ENCODE results near the gene AGBL5.
"Not testable (repeated sequence)": the region's sequence is repeated elsewhere in the genome, so short reads cannot be mapped to it uniquely, and the experiment has no call there.

AGBL5 gene

DNA sequence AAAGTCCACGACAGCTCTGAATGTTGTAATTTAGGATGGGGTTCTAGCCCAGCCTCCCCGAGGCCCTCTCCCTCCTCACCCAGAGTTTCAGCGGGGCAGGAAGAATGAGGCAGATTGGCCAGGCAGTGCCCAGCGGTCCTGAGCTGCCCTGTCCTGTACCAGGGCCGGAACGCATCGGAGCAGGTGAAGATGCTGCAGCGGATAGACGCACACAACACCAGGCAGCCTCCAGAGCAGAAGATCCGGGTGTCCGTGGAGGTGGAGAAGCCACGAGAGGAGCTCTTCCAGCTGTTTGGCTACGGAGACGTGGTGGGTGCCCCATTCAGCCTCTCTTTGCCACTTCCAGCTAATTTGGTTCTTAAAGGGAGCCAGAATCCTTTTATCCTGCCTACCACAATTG is 45.9 kb downstream of the AGBL5 start:
- 93% methylated on average over 14 of the region's 14 CpGs for WGBS, 2 experiments
- no peaks in the 10 kb centered on the region for H3K36me3 ChIP-seq (ENCODE audit: control insufficient read depth, insufficient read depth, low read length)
- no peaks in the 10 kb centered on the region for H3K27me3 ChIP-seq (ENCODE audit: control insufficient read depth, insufficient read depth, low read length, poor library complexity, severe bottlenecking)
- H3K9me3 ChIP-seq (ENCODE audit: control insufficient read depth, low read length), result no peaks in the 10 kb centered on the region
- H3K4me1 ChIP-seq (ENCODE audit: control insufficient read depth, insufficient read depth, low read length), result peaks cover 5% of the 10 kb centered on the region
- H3K27ac ChIP-seq (ENCODE audit: insufficient read depth, low read depth, low read length, poor library complexity, severe bottlenecking), result no peak overlapping the region
- H3K4me3 ChIP-seq (ENCODE audit: insufficient read depth, low read depth, low read length), result no peak overlapping the region

DNA sequence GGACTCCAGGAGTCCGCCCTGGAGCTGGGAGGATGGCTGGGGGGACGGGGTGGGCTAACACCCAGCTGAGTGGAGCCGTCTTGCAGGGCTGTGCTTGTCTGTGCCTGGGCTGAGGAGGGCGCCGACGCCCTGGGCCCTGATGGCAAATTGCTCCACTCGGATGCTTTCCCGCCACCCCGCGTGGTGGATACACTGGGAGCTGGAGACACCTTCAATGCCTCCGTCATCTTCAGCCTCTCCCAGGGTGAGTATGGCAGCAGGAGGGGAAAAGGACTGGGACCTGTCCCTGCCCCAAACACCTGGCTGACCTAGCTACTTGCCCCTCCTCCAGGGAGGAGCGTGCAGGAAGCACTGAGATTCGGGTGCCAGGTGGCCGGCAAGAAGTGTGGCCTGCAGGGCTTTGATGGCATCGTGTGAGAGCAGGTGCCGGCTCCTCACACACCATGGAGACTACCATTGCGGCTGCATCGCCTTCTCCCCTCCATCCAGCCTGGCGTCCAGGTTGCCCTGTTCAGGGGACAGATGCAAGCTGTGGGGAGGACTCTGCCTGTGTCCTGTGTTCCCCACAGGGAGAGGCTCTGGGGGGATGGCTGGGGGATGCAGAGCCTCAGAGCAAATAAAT is 48.0 kb downstream of the AGBL5 start:
- no peaks in the 10 kb centered on the region for H3K36me3 ChIP-seq (ENCODE audit: control insufficient read depth, insufficient read depth, low read length)
- peaks cover 5% of the 10 kb centered on the region for H3K4me1 ChIP-seq (ENCODE audit: control insufficient read depth, insufficient read depth, low read length)
- H3K9me3 ChIP-seq (ENCODE audit: control insufficient read depth, low read length), result no peaks in the 10 kb centered on the region
- 93 to 95% methylated on average over 19 of the region's 19 CpGs for WGBS, 2 experiments
- no peak overlapping the region for H3K27ac ChIP-seq (ENCODE audit: insufficient read depth, low read depth, low read length, poor library complexity, severe bottlenecking)
- no peaks in the 10 kb centered on the region for H3K27me3 ChIP-seq (ENCODE audit: control insufficient read depth, insufficient read depth, low read length, poor library complexity, severe bottlenecking)
- H3K4me3 ChIP-seq (ENCODE audit: insufficient read depth, low read depth, low read length), result no peak overlapping the region

DNA sequence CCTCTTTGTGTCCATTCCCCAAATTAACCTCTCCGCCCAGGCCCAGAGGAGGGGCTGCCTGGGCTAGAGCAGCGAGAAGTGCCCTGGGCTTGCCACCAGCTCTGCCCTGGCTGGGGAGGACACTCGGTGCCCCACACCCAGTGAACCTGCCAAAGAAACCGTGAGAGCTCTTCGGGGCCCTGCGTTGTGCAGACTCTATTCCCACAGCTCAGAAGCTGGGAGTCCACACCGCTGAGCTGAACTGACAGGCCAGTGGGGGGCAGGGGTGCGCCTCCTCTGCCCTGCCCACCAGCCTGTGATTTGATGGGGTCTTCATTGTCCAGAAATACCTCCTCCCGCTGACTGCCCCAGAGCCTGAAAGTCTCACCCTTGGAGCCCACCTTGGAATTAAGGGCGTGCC is 48.6 kb downstream of the AGBL5 start:
- H3K27me3 ChIP-seq (ENCODE audit: control insufficient read depth, insufficient read depth, low read length, poor library complexity, severe bottlenecking), result no peaks in the 10 kb centered on the region
- no peaks in the 10 kb centered on the region for H3K9me3 ChIP-seq (ENCODE audit: control insufficient read depth, low read length)
- 86 to 92% methylated on average over 10 of the region's 10 CpGs for WGBS, 2 experiments
- H3K27ac ChIP-seq (ENCODE audit: insufficient read depth, low read depth, low read length, poor library complexity, severe bottlenecking), result no peak overlapping the region
- no peaks in the 10 kb centered on the region for H3K36me3 ChIP-seq (ENCODE audit: control insufficient read depth, insufficient read depth, low read length)
- no peak overlapping the region for H3K4me3 ChIP-seq (ENCODE audit: insufficient read depth, low read depth, low read length)
- peaks cover 5% of the 10 kb centered on the region for H3K4me1 ChIP-seq (ENCODE audit: control insufficient read depth, insufficient read depth, low read length)

DNA sequence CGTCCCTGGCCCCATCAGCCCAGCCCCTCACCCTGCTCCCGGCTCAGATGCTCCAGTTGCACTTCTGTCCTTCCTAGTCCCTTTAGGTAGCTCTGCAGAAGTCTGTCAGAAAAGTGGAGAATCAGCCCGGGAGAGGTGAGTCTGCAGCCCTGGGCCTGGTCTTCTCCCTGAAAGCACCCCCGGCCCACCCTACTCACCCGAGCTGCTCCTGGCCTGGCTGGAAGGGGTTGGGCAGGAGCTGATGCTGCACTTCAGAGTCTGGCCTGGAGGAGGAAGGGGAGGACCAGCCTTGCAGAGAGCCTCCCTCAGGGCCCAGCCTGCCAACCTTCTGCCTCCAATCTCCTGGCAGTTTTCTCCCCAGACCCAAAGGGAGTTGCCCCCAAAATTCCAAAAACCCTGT is 50.9 kb downstream of the AGBL5 start:
- no peaks in the 10 kb centered on the region for H3K27me3 ChIP-seq (ENCODE audit: control insufficient read depth, insufficient read depth, low read length, poor library complexity, severe bottlenecking)
- peaks cover 5% of the 10 kb centered on the region for H3K4me1 ChIP-seq (ENCODE audit: control insufficient read depth, insufficient read depth, low read length)
- no peak overlapping the region for H3K4me3 ChIP-seq (ENCODE audit: insufficient read depth, low read depth, low read length)
- no peaks in the 10 kb centered on the region for H3K36me3 ChIP-seq (ENCODE audit: control insufficient read depth, insufficient read depth, low read length)
- no peaks in the 10 kb centered on the region for H3K9me3 ChIP-seq (ENCODE audit: control insufficient read depth, low read length)
- 84 to 91% methylated on average over 5 of the region's 5 CpGs for WGBS, 2 experiments
- H3K27ac ChIP-seq (ENCODE audit: insufficient read depth, low read depth, low read length, poor library complexity, severe bottlenecking), result no peak overlapping the region

DNA sequence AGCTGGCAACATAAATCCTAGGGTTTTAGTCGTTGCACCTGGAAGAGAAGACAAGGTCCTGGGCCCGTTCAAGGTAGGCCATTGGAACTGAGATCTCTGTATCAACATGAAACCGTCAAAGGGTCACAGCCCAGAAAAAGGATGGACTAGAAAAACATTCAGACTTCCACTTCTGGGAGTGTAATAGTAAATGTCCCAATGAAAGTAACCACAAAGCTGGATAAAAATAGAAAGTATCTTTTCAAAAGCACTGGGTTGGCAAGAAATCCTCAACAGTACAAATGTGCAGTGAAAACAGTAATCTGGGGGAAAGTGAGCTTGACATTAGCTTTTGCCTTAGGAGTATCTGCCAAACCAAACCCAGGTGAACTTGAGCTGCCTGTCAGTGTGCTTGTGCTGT is 54.5 kb downstream of the AGBL5 start:
- WGBS, 2 experiments, result 90 to 95% methylated on average over 3 of the region's 3 CpGs
- Histone ChIP-seq H3K4me1 (ENCODE audit: control insufficient read depth, insufficient read depth, low read length) (no peaks in the 10 kb centered on the region), H3K9me3 (ENCODE audit: control insufficient read depth, low read length) (no peaks in the 10 kb centered on the region)

DNA sequence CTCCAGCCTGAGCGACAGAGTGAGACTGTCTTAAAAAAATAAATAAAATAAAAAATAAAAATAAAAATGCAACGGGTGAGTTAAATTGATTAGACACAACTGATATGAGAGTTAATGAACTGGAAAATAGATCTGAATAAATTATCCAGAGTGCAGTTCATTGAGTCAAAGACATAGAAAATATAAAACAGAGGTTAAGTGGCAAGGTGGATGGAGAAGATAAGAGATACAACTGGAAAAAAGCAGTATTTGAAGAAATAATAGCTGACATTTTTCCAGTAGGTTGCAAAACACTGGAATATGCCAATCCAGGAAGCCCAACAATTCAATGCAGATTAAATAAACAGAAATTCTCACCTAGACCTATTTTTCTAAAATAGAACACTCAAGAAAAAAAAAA is 56.8 kb downstream of the AGBL5 start:
- WGBS, 2 experiments, result 80 to 85% methylated on average over 1 of the region's 2 CpGs
- no peaks in the 10 kb centered on the region for H3K9me3 ChIP-seq (ENCODE audit: control insufficient read depth, low read length)
- no peaks in the 10 kb centered on the region for H3K36me3 ChIP-seq (ENCODE audit: control insufficient read depth, insufficient read depth, low read length)
- H3K27me3 ChIP-seq (ENCODE audit: control insufficient read depth, insufficient read depth, low read length, poor library complexity, severe bottlenecking), result no peaks in the 10 kb centered on the region
- H3K4me3 ChIP-seq (ENCODE audit: insufficient read depth, low read depth, low read length), result no peak overlapping the region
- H3K4me1 ChIP-seq (ENCODE audit: control insufficient read depth, insufficient read depth, low read length), result no peaks in the 10 kb centered on the region
- no peak overlapping the region for H3K27ac ChIP-seq (ENCODE audit: insufficient read depth, low read depth, low read length, poor library complexity, severe bottlenecking)

More for the DNA sequence above, 54.5 kb downstream of the AGBL5 start:
- Histone ChIP-seq H3K27me3 (ENCODE audit: control insufficient read depth, insufficient read depth, low read length, poor library complexity, severe bottlenecking) (no peaks in the 10 kb centered on the region), H3K36me3 (ENCODE audit: control insufficient read depth, insufficient read depth, low read length) (no peaks in the 10 kb centered on the region), H3K27ac (ENCODE audit: insufficient read depth, low read depth, low read length, poor library complexity, severe bottlenecking) (no peak overlapping the region), H3K4me3 (ENCODE audit: insufficient read depth, low read depth, low read length) (no peak overlapping the region)

DNA sequence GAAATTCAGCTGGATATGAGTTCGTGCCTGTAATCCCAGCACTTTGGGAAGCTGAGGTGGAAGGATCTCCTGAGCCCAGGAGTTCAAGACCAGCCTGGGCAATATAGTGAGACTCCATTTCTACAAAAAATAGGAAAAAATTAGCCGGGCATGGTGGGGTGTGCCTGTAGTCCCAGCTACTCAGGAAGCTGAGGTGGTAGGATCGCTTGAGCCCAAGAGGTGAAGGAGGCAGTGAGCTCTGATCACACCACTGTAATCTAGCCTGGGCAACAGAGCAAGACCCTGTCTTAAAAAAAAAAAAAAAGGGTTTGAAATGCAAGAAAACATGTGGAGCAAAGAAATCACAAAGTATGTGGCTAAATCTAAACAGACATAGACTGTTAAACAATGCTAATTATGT is 57.6 kb downstream of the AGBL5 start:
- H3K9me3 ChIP-seq (ENCODE audit: control insufficient read depth, low read length), result no peaks in the 10 kb centered on the region
- no peak overlapping the region for H3K27ac ChIP-seq (ENCODE audit: insufficient read depth, low read depth, low read length, poor library complexity, severe bottlenecking)
- 89 to 96% methylated on average over 3 of the region's 3 CpGs for WGBS, 2 experiments
- H3K36me3 ChIP-seq (ENCODE audit: control insufficient read depth, insufficient read depth, low read length), result no peaks in the 10 kb centered on the region
- no peaks in the 10 kb centered on the region for H3K4me1 ChIP-seq (ENCODE audit: control insufficient read depth, insufficient read depth, low read length)
- H3K4me3 ChIP-seq (ENCODE audit: insufficient read depth, low read depth, low read length), result no peak overlapping the region
- no peaks in the 10 kb centered on the region for H3K27me3 ChIP-seq (ENCODE audit: control insufficient read depth, insufficient read depth, low read length, poor library complexity, severe bottlenecking)

DNA sequence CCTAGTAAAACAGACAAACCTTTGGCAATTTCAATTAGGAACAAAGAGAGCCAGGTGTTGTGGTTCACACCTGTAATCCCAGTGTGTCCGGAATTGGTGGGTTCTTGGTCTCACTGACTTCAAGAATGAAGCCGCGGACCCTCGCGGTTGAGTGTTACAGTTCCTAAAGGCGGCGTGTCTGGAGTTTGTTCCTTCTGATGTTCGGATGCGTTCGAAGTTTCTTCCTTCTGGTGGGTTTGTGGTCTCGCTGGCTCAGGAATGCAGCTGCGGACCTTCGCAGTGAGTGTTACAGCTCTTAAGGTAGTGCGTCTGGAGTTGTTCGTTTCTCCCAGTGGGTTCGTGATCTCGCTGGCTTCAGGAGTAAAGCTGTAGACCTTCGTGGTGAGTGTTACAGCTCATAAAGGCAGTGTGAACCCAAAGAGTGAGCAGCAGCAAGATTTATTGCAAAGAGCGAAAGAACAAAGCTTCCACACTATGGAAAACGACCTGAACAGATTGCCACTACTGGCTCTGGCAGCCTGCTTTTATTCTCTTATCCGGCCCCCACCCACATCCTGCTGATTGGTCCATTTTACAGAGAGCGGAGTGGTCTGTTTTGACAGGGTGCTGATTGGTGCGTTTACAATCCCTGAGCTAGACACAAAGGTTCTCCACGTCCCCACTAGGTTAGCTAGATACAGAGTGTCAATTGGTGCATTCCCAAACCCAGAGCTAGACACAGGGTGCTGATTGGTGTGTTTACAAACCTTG is 59.3 kb downstream of the AGBL5 start:
- H3K36me3 ChIP-seq (ENCODE audit: control insufficient read depth, insufficient read depth, low read length); H3K27me3 ChIP-seq (ENCODE audit: control insufficient read depth, insufficient read depth, low read length, poor library complexity, severe bottlenecking); H3K9me3 ChIP-seq (ENCODE audit: control insufficient read depth, low read length); H3K4me3 ChIP-seq (ENCODE audit: insufficient read depth, low read depth, low read length); H3K27ac ChIP-seq (ENCODE audit: insufficient read depth, low read depth, low read length, poor library complexity, severe bottlenecking); H3K4me1 ChIP-seq (ENCODE audit: control insufficient read depth, insufficient read depth, low read length): not testable (repeated sequence)
- WGBS, 2 experiments, result 92 to 93% methylated on average over 24 of the region's 24 CpGs

DNA sequence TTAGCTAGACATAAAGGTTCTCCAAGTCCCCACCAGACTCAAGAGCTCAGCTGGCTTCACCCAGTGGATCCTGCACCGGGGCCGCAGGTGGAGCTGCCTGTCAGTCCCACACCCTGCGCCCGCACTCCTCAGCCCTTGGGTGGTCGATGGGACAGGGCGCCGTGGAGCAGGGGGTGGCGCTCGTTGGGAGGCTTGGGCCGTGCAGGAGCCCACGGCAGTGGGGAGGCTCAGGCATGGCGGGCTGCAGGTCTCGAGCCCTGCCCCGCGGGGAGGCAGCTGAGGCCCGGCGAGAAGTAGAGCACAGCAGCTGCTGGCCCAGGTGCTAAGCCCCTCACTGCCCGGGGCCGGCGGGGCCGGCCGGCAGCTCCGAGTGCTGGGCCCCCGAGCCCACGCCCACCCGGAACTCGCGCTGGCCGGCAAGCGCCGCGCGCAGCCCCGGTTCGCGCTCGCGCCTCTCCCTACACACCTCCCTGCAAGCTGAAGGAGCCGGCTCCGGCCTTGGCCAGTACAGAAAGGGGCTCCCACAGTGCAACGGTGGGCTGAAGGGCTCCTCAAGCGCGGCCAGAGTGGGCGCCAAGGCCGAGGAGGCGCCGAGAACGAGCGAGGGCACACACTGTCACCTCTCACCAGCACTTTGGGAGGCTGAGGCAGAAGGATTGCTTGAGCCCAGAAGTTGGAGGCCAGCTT is 60.1 kb downstream of the AGBL5 start:
- H3K4me3 ChIP-seq (ENCODE audit: insufficient read depth, low read depth, low read length); H3K27ac ChIP-seq (ENCODE audit: insufficient read depth, low read depth, low read length, poor library complexity, severe bottlenecking); H3K27me3 ChIP-seq (ENCODE audit: control insufficient read depth, insufficient read depth, low read length, poor library complexity, severe bottlenecking); H3K36me3 ChIP-seq (ENCODE audit: control insufficient read depth, insufficient read depth, low read length); H3K9me3 ChIP-seq (ENCODE audit: control insufficient read depth, low read length); H3K4me1 ChIP-seq (ENCODE audit: control insufficient read depth, insufficient read depth, low read length): not testable (repeated sequence)
- 95 to 96% methylated on average over 49 of the region's 49 CpGs for WGBS, 2 experiments

DNA sequence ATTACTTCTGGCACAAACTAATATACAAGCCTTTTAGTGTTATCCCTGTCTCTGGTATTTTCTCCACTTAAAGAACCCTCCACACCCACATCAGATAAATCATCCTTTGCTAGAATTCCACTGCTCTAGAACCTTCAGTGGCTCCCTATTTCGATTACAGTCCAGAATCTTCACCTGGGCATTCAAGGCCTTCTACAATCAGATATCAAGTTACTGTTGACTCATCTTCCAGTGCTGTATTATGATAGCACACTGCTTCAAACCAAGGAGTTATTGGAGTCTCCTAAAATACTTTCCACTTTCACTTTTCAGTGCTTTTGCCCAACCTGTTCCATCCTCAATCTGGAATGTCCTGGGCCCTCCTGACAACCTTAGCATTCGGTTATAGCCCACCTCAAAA is 64.1 kb downstream of the AGBL5 start:
- no peaks in the 10 kb centered on the region for H3K36me3 ChIP-seq (ENCODE audit: control insufficient read depth, insufficient read depth, low read length)
- no peak overlapping the region for H3K27ac ChIP-seq (ENCODE audit: insufficient read depth, low read depth, low read length, poor library complexity, severe bottlenecking)
- no peak overlapping the region for H3K4me3 ChIP-seq (ENCODE audit: insufficient read depth, low read depth, low read length)
- H3K4me1 ChIP-seq (ENCODE audit: control insufficient read depth, insufficient read depth, low read length), result peaks cover 7% of the 10 kb centered on the region
- no peaks in the 10 kb centered on the region for H3K9me3 ChIP-seq (ENCODE audit: control insufficient read depth, low read length)
- WGBS, 2 experiments, result 80 to 87% methylated on average over 2 of the region's 2 CpGs
- H3K27me3 ChIP-seq (ENCODE audit: control insufficient read depth, insufficient read depth, low read length, poor library complexity, severe bottlenecking), result peaks cover 37% of the 10 kb centered on the region

All from ectodermal cell (in vitro differentiated cells).